Gastroesophageal sphincter (tissue), 3 donors: ENCODE results near the gene TM4SF18.

Experiments
- CTCF ChIP-seq, 4 experiments: fragments of 200-600 bp in 2 of 4; fragments of 450-650 bp in 2 of 4; sonication (generic) in 1 of 4; IDR thresholded peaks; one replicate each; pipeline ENCODE4 v1.5.1; 2017 to 2019; ENCODE audit warnings: antibody characterized with exemption in 4 of 4, mild to moderate bottlenecking in 2 of 4, moderate library complexity in 2 of 4
- EP300 ChIP-seq: sonication (generic); formaldehyde crosslinking; IDR thresholded peaks from one replicate; pipeline ENCODE4 v1.6.1; 2017; ENCODE audit warnings: antibody characterized with exemption, mild to moderate bottlenecking
- POLR2AphosphoS5 ChIP-seq: sonication (generic); formaldehyde crosslinking; IDR thresholded peaks from one replicate; pipeline ENCODE4 v1.6.1; 2017; ENCODE audit warnings: antibody characterized with exemption

DNA sequence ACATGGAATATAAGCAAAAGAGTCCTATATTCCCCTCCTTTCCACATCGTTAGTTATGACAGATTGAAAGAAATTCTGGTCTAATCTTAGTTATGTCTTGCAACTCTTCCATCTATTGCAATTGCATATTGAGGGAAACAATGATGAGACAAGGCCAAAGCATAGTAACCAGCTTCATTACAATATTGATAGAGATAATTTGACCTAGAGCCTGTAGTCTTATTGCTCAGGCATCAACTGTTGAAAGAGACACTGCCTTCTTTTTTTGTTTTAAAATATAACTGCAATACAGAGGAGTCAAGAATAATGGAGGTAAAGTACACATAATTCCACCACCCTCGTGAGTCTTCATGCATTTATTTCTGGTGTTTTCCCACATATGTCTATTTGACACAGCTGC is 2.0 kb downstream of the TM4SF18 start:
- no peak for TF ChIP-seq CTCF (IDR thresholded peaks at IDR 0.05)
- TF ChIP-seq EP300: no peak
- no peak for TF ChIP-seq POLR2AphosphoS5
